GM11168 (cell line): ENCODE measurements around the gene SUSD2.
"Not testable (repeated sequence)": the region's sequence is repeated elsewhere in the genome, so short reads cannot be mapped to it uniquely, and the experiment has no call there.

ENCODE experiments used
- in situ Hi-C: fragments of 300-500 bp; cut with MboI; formaldehyde crosslinking; loops from one replicate; pipeline ENCODE4 v1.12.0; 2022; ENCODE audit warnings: low sequenced_read_pairs; ENCODE audit not compliant: unreplicated experiment

The SUSD2 gene

DNA sequence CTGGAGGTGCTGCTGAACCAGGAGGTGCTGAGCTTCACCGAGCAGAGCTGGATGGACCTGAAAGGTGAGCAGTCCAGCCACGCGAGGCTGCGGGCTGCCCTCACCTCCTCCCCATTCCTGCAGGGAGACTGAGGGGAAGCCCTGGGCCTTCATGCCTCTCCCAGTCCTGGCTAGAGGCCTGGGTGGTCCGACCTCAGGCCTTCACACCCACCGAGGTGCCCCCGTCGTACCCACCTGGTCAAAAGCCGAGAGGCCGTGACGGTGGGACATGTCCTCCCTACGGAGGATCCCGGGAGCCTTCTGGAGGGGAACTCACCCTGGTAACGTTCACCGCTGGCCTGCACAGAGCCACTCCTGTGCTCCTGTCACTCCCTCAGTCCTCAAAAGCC lies 5.1 kb downstream of the SUSD2 start:
- in situ Hi-C loops: no loop called here

DNA sequence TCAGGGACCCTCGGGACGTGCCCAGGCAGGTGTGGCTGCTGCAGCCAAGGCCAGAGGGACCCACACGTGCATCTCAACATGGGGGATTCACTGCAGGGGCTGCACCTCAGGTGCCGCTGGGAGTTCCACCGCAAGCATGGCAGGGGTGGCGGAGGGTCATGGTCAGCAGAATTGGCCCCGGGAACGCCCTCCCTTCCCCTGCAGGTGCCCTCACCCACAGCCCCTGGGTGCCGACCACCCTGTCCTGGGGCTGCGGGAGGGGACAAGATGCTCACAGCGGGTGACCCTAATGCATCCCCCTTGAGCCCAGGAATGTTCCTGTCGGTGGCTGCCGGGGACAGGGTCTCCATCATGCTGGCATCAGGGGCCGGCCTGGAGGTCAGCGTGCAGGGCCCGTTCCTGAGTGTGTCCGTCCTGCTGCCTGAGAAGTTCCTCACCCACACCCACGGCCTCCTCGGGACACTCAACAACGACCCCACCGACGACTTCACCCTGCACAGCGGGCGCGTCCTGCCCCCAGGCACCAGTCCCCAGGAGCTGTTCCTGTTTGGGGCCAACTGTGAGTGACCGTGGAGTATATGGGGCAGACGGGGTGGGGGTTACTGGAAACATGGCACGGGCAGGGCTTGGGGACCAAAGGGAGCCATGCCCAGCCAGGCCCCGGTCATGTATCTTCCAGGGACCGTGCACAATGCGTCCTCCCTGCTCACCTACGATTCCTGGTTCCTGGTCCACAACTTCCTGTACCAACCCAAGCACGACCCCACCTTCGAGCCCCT lies 5.8 kb downstream of the SUSD2 start:
- in situ Hi-C loops: no loop called here

DNA sequence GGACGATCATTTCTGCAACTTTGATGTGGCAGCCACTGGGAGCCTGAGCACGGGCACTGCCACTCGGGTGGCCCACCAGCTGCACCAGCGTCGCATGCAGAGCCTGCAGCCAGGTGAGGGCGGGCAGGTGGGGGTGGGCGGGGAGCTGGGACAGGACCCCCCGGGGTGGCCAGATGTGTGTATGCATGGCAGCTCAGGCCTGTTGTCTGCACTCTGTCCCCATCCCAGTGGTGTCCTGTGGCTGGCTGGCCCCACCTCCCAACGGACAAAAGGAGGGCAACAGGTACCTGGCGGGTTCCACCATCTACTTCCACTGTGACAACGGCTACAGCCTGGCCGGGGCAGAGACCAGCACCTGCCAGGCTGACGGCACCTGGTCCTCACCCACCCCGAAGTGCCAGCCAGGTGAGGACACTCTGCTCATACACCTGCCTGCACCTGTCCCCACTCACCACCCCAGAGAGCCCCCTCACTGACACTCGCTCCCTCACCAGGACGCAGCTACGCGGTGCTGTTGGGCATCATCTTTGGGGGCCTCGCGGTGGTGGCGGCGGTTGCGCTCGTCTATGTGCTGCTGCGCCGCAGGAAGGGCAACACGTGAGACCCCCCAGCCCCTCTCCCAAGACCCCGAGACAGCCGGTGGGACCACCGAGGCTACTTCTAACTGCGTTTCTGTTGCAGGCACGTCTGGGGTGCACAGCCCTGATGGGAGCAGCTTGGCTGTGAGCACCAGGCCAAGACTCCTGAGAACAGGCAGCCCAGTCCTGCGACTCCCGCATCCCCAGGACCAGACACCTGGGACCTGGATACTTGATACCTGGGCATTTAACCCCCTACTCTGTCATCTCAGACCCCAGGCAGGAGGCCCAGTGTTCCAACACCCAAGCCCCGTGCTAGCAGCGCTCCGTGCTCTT lies 6.7 kb downstream of the SUSD2 start:
- in situ Hi-C loops: no loop called here

DNA sequence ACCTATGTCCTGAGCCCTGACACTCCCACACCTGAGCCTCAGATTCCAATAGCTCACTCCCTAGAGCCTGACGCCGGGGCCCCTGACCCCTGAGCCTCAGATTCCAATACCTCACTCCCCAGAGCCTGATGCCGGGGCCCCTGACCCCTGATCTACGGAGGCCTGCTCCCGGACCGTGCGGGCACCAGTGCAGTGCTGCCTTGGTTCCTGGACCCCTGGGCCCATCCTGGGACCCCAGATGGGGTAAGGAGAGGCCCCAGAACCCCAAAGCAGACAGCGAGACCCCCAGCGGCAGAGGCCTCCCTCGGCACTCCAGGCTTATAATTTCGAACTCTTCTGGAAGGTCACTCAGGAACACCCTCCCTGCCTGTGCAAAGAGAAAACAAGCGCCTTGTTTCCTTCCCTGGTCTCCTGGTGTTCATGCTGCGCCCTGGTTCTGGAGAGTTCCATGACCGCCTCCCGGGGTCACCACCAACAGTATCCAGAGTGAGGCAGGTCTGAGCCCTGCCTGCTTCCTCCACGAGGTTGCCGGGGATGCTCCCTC lies 7.5 kb downstream of the SUSD2 start:
- in situ Hi-C loops: no loop called here

DNA sequence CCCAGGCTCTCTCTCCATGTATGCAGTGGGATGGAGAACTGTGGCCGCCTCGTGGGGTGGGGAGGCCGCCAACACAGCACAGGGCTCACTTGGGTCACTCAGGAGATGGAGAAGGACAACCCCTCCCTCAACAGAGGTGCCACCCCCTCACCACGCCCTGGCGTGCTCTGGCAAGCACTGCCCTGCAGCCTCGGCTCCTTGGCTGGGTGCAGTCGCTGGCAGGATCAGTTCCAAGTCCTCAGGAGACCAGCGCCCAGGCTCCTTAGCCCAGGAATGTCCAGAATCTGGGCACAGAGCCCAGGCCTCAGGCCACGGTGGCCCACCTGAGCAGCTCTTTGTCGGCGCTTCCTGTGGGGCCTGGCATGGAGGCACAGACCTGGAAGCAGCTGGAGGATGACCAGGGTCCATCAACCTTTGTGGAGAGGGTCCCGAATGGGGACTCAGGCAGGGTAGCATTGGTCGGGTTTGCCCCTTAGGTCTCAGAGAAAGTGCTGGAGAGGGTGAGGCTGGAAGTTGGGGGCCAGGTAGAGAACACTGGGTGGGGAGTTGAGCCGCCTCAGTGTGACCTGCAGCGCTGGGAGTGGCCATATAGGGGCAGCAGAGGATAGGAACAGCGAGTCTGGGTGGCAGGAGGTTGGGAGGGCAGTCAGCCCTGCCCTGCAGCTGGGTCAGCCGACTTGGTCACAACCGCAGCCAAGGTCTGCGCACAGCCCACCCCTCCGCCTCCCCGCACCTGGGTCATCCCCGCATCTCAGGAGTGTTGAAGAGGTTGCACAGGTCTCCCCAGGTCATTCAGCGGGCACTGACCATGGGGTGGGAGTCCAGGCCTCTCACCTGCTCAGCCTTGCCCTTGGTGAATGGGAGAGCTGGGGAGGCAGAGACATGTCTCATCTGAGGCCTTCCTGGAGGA lies 8.2 kb downstream of the SUSD2 start:
- in situ Hi-C loops: no loop called here

GRCh38 chr22:24190159-24190540 lies 8.9 kb downstream of the SUSD2 start:
- in situ Hi-C loops: no loop called here

DNA sequence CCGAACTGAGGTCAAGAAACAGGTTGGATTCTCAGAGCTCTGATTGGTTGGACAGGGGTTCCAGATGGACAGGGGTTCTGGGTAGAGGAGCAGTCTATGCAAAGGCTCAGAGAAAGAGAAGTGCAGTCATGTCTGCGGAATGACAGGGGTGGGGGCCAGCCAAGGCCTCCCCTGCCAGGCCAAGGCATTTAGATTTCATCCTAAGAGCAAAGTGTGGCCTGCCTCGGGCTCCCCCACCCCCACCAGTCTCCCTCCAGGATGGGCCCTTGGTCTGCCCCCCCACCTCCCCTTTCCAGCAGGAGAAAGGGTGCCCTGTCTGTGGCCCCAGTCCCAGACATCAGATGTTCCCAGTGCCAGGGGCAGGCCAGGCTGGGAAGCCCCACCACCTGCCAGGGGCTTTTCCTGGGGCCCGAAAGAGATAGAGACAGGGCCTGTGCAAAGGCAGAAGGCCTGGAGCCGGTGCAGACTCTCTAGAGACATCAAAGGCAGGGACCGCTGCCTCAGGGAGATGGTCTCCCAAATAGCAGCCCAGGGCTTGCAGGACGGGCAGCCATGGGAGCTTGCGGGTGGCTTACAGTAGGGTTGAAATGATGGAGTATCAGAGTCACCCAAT lies 9.4 kb downstream of the SUSD2 start:
- in situ Hi-C loops: no loop called here

DNA sequence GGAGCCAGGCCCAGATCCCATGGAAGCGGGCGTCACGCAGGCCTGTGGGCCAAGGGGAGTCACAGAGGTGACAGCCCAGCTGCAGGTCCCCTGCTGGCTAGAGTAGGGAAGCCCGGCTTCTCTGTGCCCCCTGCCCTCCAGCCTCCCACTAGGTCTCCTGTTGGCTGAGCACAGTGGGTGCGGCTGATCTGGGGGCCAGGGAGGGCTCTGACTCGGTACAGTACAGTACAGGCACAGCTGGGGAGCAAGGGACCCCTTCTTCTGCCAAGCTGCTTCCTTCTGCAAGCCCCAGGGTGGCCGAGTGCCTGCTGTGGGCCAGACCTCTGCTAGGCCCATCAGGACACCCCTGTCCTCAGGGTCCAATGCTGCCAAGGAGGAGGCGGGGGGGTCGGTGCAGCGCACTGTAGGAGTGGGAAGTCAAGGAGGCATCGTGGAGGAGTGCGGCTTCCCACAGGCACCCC lies 10.1 kb downstream of the SUSD2 start:
- in situ Hi-C loops: no loop called here

GRCh38 chr22:24191893-24192292 lies 10.6 kb downstream of the SUSD2 start:
- in situ Hi-C loops: no loop called here

DNA sequence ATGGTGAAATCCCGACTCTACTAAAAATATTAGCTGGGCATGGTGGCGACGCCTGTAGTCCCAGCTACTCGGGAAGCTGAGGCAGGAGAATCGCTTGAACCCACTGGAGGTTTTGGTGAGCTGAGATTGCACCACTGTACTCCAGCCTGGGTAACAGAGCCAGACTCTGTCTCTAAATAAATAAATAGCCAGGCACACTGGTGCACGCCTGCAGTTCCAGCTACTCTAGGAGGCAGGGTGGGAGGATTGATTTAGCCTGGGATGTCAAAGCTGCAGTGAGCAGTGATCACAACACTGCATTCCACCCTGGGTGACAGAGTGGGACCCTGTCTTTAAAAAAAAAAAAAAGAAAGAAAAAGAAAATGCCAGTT lies 17.4 kb downstream of the SUSD2 start:
- in situ Hi-C loops: no loop called here

- in situ Hi-C loops: no loop called here
Measured at GRCh38 chr22:24200619-24201212, 19.4 kb downstream of the SUSD2 start.

GRCh38 chr22:24201681-24202614 lies 20.7 kb downstream of the SUSD2 start:
- in situ Hi-C loops: no loop called here

DNA sequence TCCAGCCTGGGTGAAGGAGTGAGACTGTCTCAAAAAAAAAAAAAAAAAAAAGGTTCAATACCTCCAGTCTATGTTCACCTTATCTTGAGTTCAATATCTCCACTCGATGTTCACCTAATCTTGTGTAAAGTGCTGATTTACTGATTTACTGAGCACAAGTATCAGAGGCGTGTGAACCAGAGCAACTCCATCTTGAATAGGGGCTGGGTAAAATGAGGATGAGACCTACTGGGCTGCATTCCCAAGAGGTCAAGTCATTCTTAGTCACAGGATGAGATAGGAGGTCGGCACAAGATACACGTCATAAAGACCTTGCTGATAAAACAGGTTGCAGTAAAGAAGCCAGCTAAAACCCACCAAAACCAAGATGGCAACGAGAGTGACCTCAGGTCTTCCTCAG lies 22.6 kb downstream of the SUSD2 start:
- in situ Hi-C loops: not testable (repeated sequence)

- in situ Hi-C loops: no loop called here
Measured at GRCh38 chr22:24205438-24206195, 24.3 kb downstream of the SUSD2 start.

- in situ Hi-C loops: not testable (repeated sequence)
Measured at GRCh38 chr22:24206460-24207263, 25.4 kb downstream of the SUSD2 start.

- in situ Hi-C loops: no loop called here
Measured at GRCh38 chr22:24207264-24208011, 26.2 kb downstream of the SUSD2 start.
